Skeletal muscle satellite cell (primary cell): ENCODE results near the gene SNRNP48. TPM values are rescaled to one million over a fixed set of nuclear protein-coding genes. Genes with fewer than 3 reads are reported as not detected.

Experiments
- H3K27me3 ChIP-seq: 2 replicates; pipeline ENCODE4 v1.7.0; 2013; ENCODE audit warnings: low read length; ENCODE audit not compliant: control insufficient read depth, insufficient read depth
- H3K36me3 ChIP-seq: 2 replicates; pipeline ENCODE4 v1.7.0; 2013; ENCODE audit warnings: mild to moderate bottlenecking, control low read depth, low read length; ENCODE audit not compliant: insufficient read depth
- H3K4me1 ChIP-seq: 2 replicates; pipeline ENCODE4 v1.7.0; 2013; ENCODE audit warnings: low read length; ENCODE audit not compliant: control insufficient read depth, insufficient read depth
- H3K4me2 ChIP-seq: 2 replicates; pipeline ENCODE4 v1.7.0; 2013; ENCODE audit warnings: mild to moderate bottlenecking, low read length
- H3K4me3 ChIP-seq: 2 replicates; pipeline ENCODE4 v1.7.0; 2013; ENCODE audit warnings: low read length
- H3K9ac ChIP-seq: 2 replicates; pipeline ENCODE4 v1.7.0; 2013; ENCODE audit warnings: mild to moderate bottlenecking, low read depth, low read length, moderate library complexity
- H3K9me3 ChIP-seq: replicated peaks from 2 replicates; pipeline ENCODE4 v1.7.0; 2013; ENCODE audit warnings: mild to moderate bottlenecking, control low read depth, low read length
- total RNA-seq: library from RNA; depleted of rRNA; stranded (reverse); fragments of >200 nt; gene quantifications from 2 replicates; pipeline ENCODE4 v1.2.3, GENCODE V29; 2012; rRNA removed

SNRNP48 gene
- total RNA-seq: 9.8 and 13.7 TPM in 2 replicates

GRCh38 chr6:7589949-7590917 lies at the start of gene SNRNP48:
Gene SNRNP48, plus strand, starts transcription at chr6:7590198. Its CDS starts 60 bp downstream, at chr6:7590258.
- H3K4me1 ChIP-seq: peaks cover 21% of the 10 kb centered on the region
- no peaks in the 10 kb centered on the region for H3K9me3 ChIP-seq
- no peaks in the 10 kb centered on the region for H3K27me3 ChIP-seq
- peak within 1 kb of the TSS; percentile 93 for H3K4me3 ChIP-seq
- peak within 1 kb of the TSS; percentile 92 for H3K4me2 ChIP-seq
- H3K9ac ChIP-seq: peak within 1 kb of the TSS; percentile 91
- H3K36me3 ChIP-seq: peaks cover 13% of the 10 kb centered on the region

- no peaks in the 10 kb centered on the region for H3K27me3 ChIP-seq
- no peaks in the 10 kb centered on the region for H3K9me3 ChIP-seq
- H3K36me3 ChIP-seq: no peaks in the 10 kb centered on the region
- H3K4me2 ChIP-seq: peak overlapping the region; percentile 95
- peak overlapping the region; percentile 91 for H3K9ac ChIP-seq
- H3K4me1 ChIP-seq: peaks cover 30% of the 10 kb centered on the region
- peak overlapping the region; percentile 91 for H3K4me3 ChIP-seq
These were observed 49.4 kb upstream of the SNRNP48 start for GRCh38 chr6:7540595-7540994.

- peak within 1 kb of the TSS; percentile 91 for H3K4me3 ChIP-seq
- H3K36me3 ChIP-seq: no peaks in the 10 kb centered on the region
- no peaks in the 10 kb centered on the region for H3K9me3 ChIP-seq
- peak within 1 kb of the TSS; percentile 95 for H3K4me2 ChIP-seq
- no peaks in the 10 kb centered on the region for H3K27me3 ChIP-seq
- peak within 1 kb of the TSS; percentile 91 for H3K9ac ChIP-seq
- peaks cover 26% of the 10 kb centered on the region for H3K4me1 ChIP-seq
These were observed 48.6 kb upstream of the SNRNP48 start, which contains the start of gene DSP for GRCh38 chr6:7541175-7542064. Gene DSP, plus strand, starts transcription at chr6:7541671. Its CDS starts 245 bp downstream, at chr6:7541916.

GRCh38 chr6:7542065-7542873 lies 47.7 kb upstream of the SNRNP48 start:
- peak overlapping the region; percentile 95 for H3K4me2 ChIP-seq
- H3K27me3 ChIP-seq: no peaks in the 10 kb centered on the region
- peak overlapping the region; percentile 91 for H3K9ac ChIP-seq

GRCh38 chr6:7542874-7543624 lies 46.9 kb upstream of the SNRNP48 start:
- no peaks in the 10 kb centered on the region for H3K27me3 ChIP-seq
- H3K4me3 ChIP-seq: peak overlapping the region; percentile 91
- H3K9ac ChIP-seq: peak overlapping the region; percentile 91
- H3K4me2 ChIP-seq: peak overlapping the region; percentile 95
- H3K4me1 ChIP-seq: peaks cover 19% of the 10 kb centered on the region
- H3K36me3 ChIP-seq: no peaks in the 10 kb centered on the region
- H3K9me3 ChIP-seq: no peaks in the 10 kb centered on the region

More at GRCh38 chr6:7542065-7542873, 47.7 kb upstream of the SNRNP48 start:
- H3K36me3 ChIP-seq: no peaks in the 10 kb centered on the region
- peaks cover 26% of the 10 kb centered on the region for H3K4me1 ChIP-seq
- no peaks in the 10 kb centered on the region for H3K9me3 ChIP-seq
- peak overlapping the region; percentile 91 for H3K4me3 ChIP-seq

GRCh38 chr6:7543789-7544424 lies 46.1 kb upstream of the SNRNP48 start:
- Histone ChIP-seq H3K36me3 (no peaks in the 10 kb centered on the region), H3K4me2 (peak overlapping the region; percentile 95), H3K4me1 (peaks cover 19% of the 10 kb centered on the region), H3K27me3 (no peaks in the 10 kb centered on the region), H3K4me3 (peak overlapping the region; percentile 38), H3K9me3 (no peaks in the 10 kb centered on the region), H3K9ac (peak overlapping the region; percentile 91)

- Histone ChIP-seq H3K4me3 (no peak overlapping the region), H3K4me2 (no peak overlapping the region), H3K9me3 (no peaks in the 10 kb centered on the region), H3K4me1 (peaks cover 19% of the 10 kb centered on the region), H3K27me3 (no peaks in the 10 kb centered on the region), H3K36me3 (no peaks in the 10 kb centered on the region), H3K9ac (no peak overlapping the region)
These were observed 45.4 kb upstream of the SNRNP48 start for GRCh38 chr6:7544597-7544996.

- Histone ChIP-seq H3K4me1 (peaks cover 17% of the 10 kb centered on the region), H3K36me3 (no peaks in the 10 kb centered on the region), H3K27me3 (no peaks in the 10 kb centered on the region), H3K4me2 (no peak overlapping the region), H3K4me3 (no peak overlapping the region), H3K9ac (no peak overlapping the region), H3K9me3 (no peaks in the 10 kb centered on the region)
These were observed 44.5 kb upstream of the SNRNP48 start for GRCh38 chr6:7545316-7546019.

GRCh38 chr6:7546020-7546369 lies 44.0 kb upstream of the SNRNP48 start:
- Histone ChIP-seq H3K4me1 (peaks cover 12% of the 10 kb centered on the region), H3K4me3 (no peak overlapping the region), H3K9me3 (no peaks in the 10 kb centered on the region), H3K27me3 (no peaks in the 10 kb centered on the region), H3K4me2 (no peak overlapping the region), H3K36me3 (no peaks in the 10 kb centered on the region), H3K9ac (no peak overlapping the region)
